Muscle layer of duodenum (tissue), 2 donors: ENCODE measurements around the gene TMEM154.
A peak's percentile ranks its signal among the peaks of the same experiment; 100 is the strongest.

ENCODE experiments used
- H3K27ac ChIP-seq: one replicate; pipeline ENCODE4 v1.7.0; 2013; ENCODE audit warnings: mild to moderate bottlenecking, low read length
- H3K27me3 ChIP-seq: one replicate; pipeline ENCODE4 v1.7.0; 2013; ENCODE audit warnings: low read depth, mild to moderate bottlenecking, control low read depth, low read length
- H3K36me3 ChIP-seq, 2 donors: one replicate each; pipeline ENCODE4 v1.7.0; 2013; ENCODE audit warnings: low read length in 2 of 2, control low read depth in 1 of 2, mild to moderate bottlenecking in 1 of 2; ENCODE audit not compliant: insufficient read depth in 2 of 2, control insufficient read depth in 1 of 2
- H3K4me1 ChIP-seq, 2 donors: one replicate each; pipeline ENCODE4 v1.7.0; 2013; ENCODE audit warnings: low read length in 2 of 2, mild to moderate bottlenecking in 2 of 2, control low read depth in 1 of 2, moderate library complexity in 1 of 2; ENCODE audit not compliant: insufficient read depth in 2 of 2, control insufficient read depth in 1 of 2
- H3K4me3 ChIP-seq, 2 donors: one replicate each; pipeline ENCODE4 v1.7.0; 2013; ENCODE audit warnings: low read length in 2 of 2, low read depth in 1 of 2, mild to moderate bottlenecking in 1 of 2
- H3K9me3 ChIP-seq, 2 donors: one replicate each; pipeline ENCODE4 v1.7.0; 2013; ENCODE audit warnings: low read length in 2 of 2, control low read depth in 1 of 2, mild to moderate bottlenecking in 1 of 2; ENCODE audit not compliant: control insufficient read depth in 1 of 2
- donor health status: healthy.

TMEM154 gene

GRCh38 chr4:152601156-152601555 lies 78.6 kb downstream of the TMEM154 start:
- no peak overlapping the region for H3K27ac ChIP-seq
- H3K4me3 ChIP-seq: no peak overlapping the region
- H3K9me3 ChIP-seq: no peaks in the 10 kb centered on the region
- no peaks in the 10 kb centered on the region for H3K27me3 ChIP-seq
- H3K36me3 ChIP-seq: no peaks in the 10 kb centered on the region
- no peaks in the 10 kb centered on the region for H3K4me1 ChIP-seq

- no peaks in the 10 kb centered on the region for H3K9me3 ChIP-seq
- no peak overlapping the region for H3K27ac ChIP-seq
- no peaks in the 10 kb centered on the region for H3K27me3 ChIP-seq
- no peak overlapping the region for H3K4me3 ChIP-seq
- no peaks in the 10 kb centered on the region for H3K4me1 ChIP-seq
- no peaks in the 10 kb centered on the region for H3K36me3 ChIP-seq
These were observed 80.2 kb downstream of the TMEM154 start for GRCh38 chr4:152599636-152600035.

GRCh38 chr4:152599095-152599494 lies 80.7 kb downstream of the TMEM154 start:
- Histone ChIP-seq H3K36me3 (no peaks in the 10 kb centered on the region), H3K27ac (no peak overlapping the region), H3K9me3 (no peaks in the 10 kb centered on the region), H3K27me3 (no peaks in the 10 kb centered on the region), H3K4me3 (no peak overlapping the region), H3K4me1 (no peaks in the 10 kb centered on the region)

GRCh38 chr4:152598454-152598853 lies 81.3 kb downstream of the TMEM154 start:
- H3K4me1 ChIP-seq: no peaks in the 10 kb centered on the region
- H3K4me3 ChIP-seq: no peak overlapping the region
- no peaks in the 10 kb centered on the region for H3K27me3 ChIP-seq
- no peaks in the 10 kb centered on the region for H3K36me3 ChIP-seq
- no peaks in the 10 kb centered on the region for H3K9me3 ChIP-seq
- no peak overlapping the region for H3K27ac ChIP-seq

- no peaks in the 10 kb centered on the region for H3K36me3 ChIP-seq
- no peak overlapping the region for H3K27ac ChIP-seq
- peaks cover 0 to 13% of the 10 kb centered on the region in 2 donors for H3K4me1 ChIP-seq
- H3K4me3 ChIP-seq: no peak overlapping the region
- H3K27me3 ChIP-seq: no peaks in the 10 kb centered on the region
- no peaks in the 10 kb centered on the region for H3K9me3 ChIP-seq
These were observed 84.5 kb downstream of the TMEM154 start for GRCh38 chr4:152594978-152595925.

- Histone ChIP-seq H3K9me3 (no peaks in the 10 kb centered on the region), H3K4me1 (peaks cover 0 to 13% of the 10 kb centered on the region in 2 donors), H3K27me3 (no peaks in the 10 kb centered on the region), H3K36me3 (no peaks in the 10 kb centered on the region), H3K4me3 (no peak overlapping the region), H3K27ac (no peak overlapping the region)
These were observed 85.7 kb downstream of the TMEM154 start for GRCh38 chr4:152594057-152594456.

- Histone ChIP-seq H3K27ac (no peak overlapping the region), H3K4me3 (peak overlapping the region; percentile 30 to 53), H3K4me1 (peaks cover 0 to 13% of the 10 kb centered on the region in 2 donors), H3K9me3 (no peaks in the 10 kb centered on the region), H3K36me3 (no peaks in the 10 kb centered on the region), H3K27me3 (no peaks in the 10 kb centered on the region)
These were observed 87.9 kb downstream of the TMEM154 start for GRCh38 chr4:152591876-152592275.

GRCh38 chr4:152591396-152591795 lies 88.4 kb downstream of the TMEM154 start:
- Histone ChIP-seq H3K4me1 (peaks cover 0 to 13% of the 10 kb centered on the region in 2 donors), H3K27me3 (no peaks in the 10 kb centered on the region), H3K9me3 (no peaks in the 10 kb centered on the region), H3K4me3 (peak overlapping the region; percentile 30 to 53), H3K36me3 (no peaks in the 10 kb centered on the region), H3K27ac (no peak overlapping the region)

- no peaks in the 10 kb centered on the region for H3K36me3 ChIP-seq
- H3K27me3 ChIP-seq: no peaks in the 10 kb centered on the region
- no peak overlapping the region for H3K4me3 ChIP-seq
- no peaks in the 10 kb centered on the region for H3K9me3 ChIP-seq
- H3K4me1 ChIP-seq: peaks cover 0 to 13% of the 10 kb centered on the region in 2 donors
- H3K27ac ChIP-seq: no peak overlapping the region
These were observed 89.4 kb downstream of the TMEM154 start for GRCh38 chr4:152590179-152591031.

- Histone ChIP-seq H3K27me3 (no peaks in the 10 kb centered on the region), H3K9me3 (no peaks in the 10 kb centered on the region), H3K27ac (no peak overlapping the region), H3K4me1 (peaks cover 0 to 13% of the 10 kb centered on the region in 2 donors), H3K36me3 (no peaks in the 10 kb centered on the region), H3K4me3 (no peak overlapping the region)
These were observed 90.9 kb downstream of the TMEM154 start for GRCh38 chr4:152588869-152589268.

- Histone ChIP-seq H3K4me3 (no peak overlapping the region), H3K9me3 (no peaks in the 10 kb centered on the region), H3K4me1 (peaks cover 0 to 13% of the 10 kb centered on the region in 2 donors), H3K36me3 (no peaks in the 10 kb centered on the region), H3K27ac (no peak overlapping the region), H3K27me3 (no peaks in the 10 kb centered on the region)
These were observed 92.7 kb downstream of the TMEM154 start for GRCh38 chr4:152587127-152587526.
